HepG2 (cell line): ENCODE data around the gene CFAP54. TPM values are rescaled to one million over a fixed set of nuclear protein-coding genes. Genes with fewer than 3 reads are reported as not detected.

Experiments
- polyA plus RNA-seq, 8 experiments: library from polyadenylated mRNA; depleted of rRNA in 3 of 8; stranded (reverse) in 7 of 8; unstranded in 1 of 8; fragments of >200 nt; fragmentation: Illumina TruSeq in 4 of 8; extraction: Trizol in 4 of 8; gene quantifications; 2 replicates each; pipeline versions ENCODE4 v1.2.1 to v1.2.3, GENCODE V29; 2011 to 2016; ENCODE audit warnings: low read depth in 4 of 8, missing spikeins in 1 of 8, mixed read lengths in 1 of 8; ENCODE audit not compliant: insufficient read depth in 1 of 8
- total RNA-seq, 5 experiments: library from RNA; depleted of rRNA; stranded (reverse); fragments of >200 nt; fragmentation: Illumina TruSeq; extraction: Trizol; gene quantifications; 2 replicates each; pipeline ENCODE4 v1.2.3, GENCODE V29; 2016; ENCODE audit warnings: low read depth in 1 of 5

CFAP54 gene
- total and polyA plus RNA-seq, 2 of the 13 experiments (the other 11 are each of a cell fraction or from before 2014, with no cell fraction given) = not detected

Other genes starting within 250 kb of the CFAP54 start
- gene CDK17, start 89.1 kb upstream of the CFAP54 start, total RNA-seq (2016; rRNA removed; fragmentation: Illumina TruSeq; extraction: Trizol) = 20.1 and 22.3 TPM in 2 replicates
- 7.6 and 9.9 TPM in 2 replicates for gene CDK17, start 89.1 kb upstream of the CFAP54 start, polyA plus RNA-seq (2011; rRNA removed)